Small intestine (tissue), 7 donors: Measurements from ENCODE around the gene IL1RAPL2. TPM values are rescaled to one million over a fixed set of nuclear protein-coding genes. Genes with fewer than 3 reads are reported as not detected.

Experiments used
- DNase-seq, 2 donors: peaks; one replicate each; pipeline versions ENCODE4 v3.0.0 to v3.0.0-alpha.2; 2013
- FAIRE-seq: peaks from 2 replicates; lab custom pipeline; 2012; peaks lifted over from hg19 to GRCh38; lab: Jason Lieb, UNC
- H3K27ac ChIP-seq, 3 donors: one replicate each; pipeline ENCODE4 v1.5.1; 2013; ENCODE audit warnings: low read length in 2 of 3, mild to moderate bottlenecking in 2 of 3, control low read depth in 1 of 3, inconsistent platforms in 1 of 3, low read depth in 1 of 3, moderate library complexity in 1 of 3
- H3K27me3 ChIP-seq, 3 donors: one replicate each; pipeline ENCODE4 v1.6.1; 2013; ENCODE audit warnings: low read length in 3 of 3, inconsistent platforms in 1 of 3; ENCODE audit not compliant: control insufficient read depth in 3 of 3, insufficient read depth in 3 of 3
- H3K36me3 ChIP-seq, 3 donors: one replicate each; pipeline ENCODE4 v1.6.1; 2013; ENCODE audit warnings: low read length in 3 of 3, inconsistent platforms in 1 of 3, low read depth in 1 of 3, mild to moderate bottlenecking in 1 of 3, moderate library complexity in 1 of 3; ENCODE audit not compliant: control insufficient read depth in 3 of 3, insufficient read depth in 2 of 3
- H3K4me1 ChIP-seq, 3 donors: one replicate each; pipeline ENCODE4 v1.6.1; 2013; ENCODE audit warnings: low read length in 2 of 3, inconsistent platforms in 1 of 3, low read depth in 1 of 3, mild to moderate bottlenecking in 1 of 3, moderate library complexity in 1 of 3; ENCODE audit not compliant: control insufficient read depth in 3 of 3, insufficient read depth in 2 of 3
- H3K4me3 ChIP-seq, 3 donors: one replicate each; pipeline ENCODE4 v1.5.1; 2013; ENCODE audit warnings: low read length in 3 of 3, control low read depth in 1 of 3, inconsistent platforms in 1 of 3, low read depth in 1 of 3, mild to moderate bottlenecking in 1 of 3, moderate library complexity in 1 of 3
- H3K9me3 ChIP-seq, 2 donors: one replicate each; pipeline ENCODE4 v1.6.1; 2013; ENCODE audit warnings: low read depth in 1 of 2, low read length in 1 of 2; ENCODE audit not compliant: control insufficient read depth in 2 of 2, insufficient read depth in 1 of 2
- WGBS, 3 donors: extraction: QIAGEN DNeasy Blood & Tissue Kit; methylation state at CpG; one replicate each; pipeline ENCODE4 v1.1.7; 2013; 5-methylcytosine and 5-hydroxymethylcytosine counted together
- polyA plus RNA-seq, 4 donors: library from polyadenylated mRNA; stranded (reverse) in 3 of 4; unstranded in 1 of 4; fragments of 200-250 nt in 3 of 4; fragments of 120-200 nt in 1 of 4; gene quantifications; one replicate each; pipeline versions ENCODE4 v1.2.1 to v1.2.3, GENCODE V29; 2013
- donor health status: healthy with polysubstance abuse.
- donor health status: control.
- donor health status: control.
- donor health status: Bipolar disorder and iron deficiency.
- donor health status: healthy.

IL1RAPL2 gene
- polyA plus RNA-seq, 4 donors, result 0.03 TPM; not detected in 3

- H3K4me1 ChIP-seq, result no peaks in the 10 kb centered on the region
- no peaks in the 10 kb centered on the region for H3K36me3 ChIP-seq
- WGBS, 3 donors, result 65 to 80% (median 74%) methylated on average over 2 of the region's 2 CpGs
- DNase-seq (no peak), FAIRE-seq (no peak)
- H3K9me3 ChIP-seq, result no peaks in the 10 kb centered on the region
- no peak overlapping the region for H3K27ac ChIP-seq
- no peaks in the 10 kb centered on the region for H3K27me3 ChIP-seq
- H3K4me3 ChIP-seq, result no peak overlapping the region
These were observed 751.1 kb downstream of the IL1RAPL2 start for GRCh38 chrX:105317117-105317516.

- H3K4me1 ChIP-seq, result no peaks in the 10 kb centered on the region
- no peak overlapping the region for H3K27ac ChIP-seq
- H3K27me3 ChIP-seq, result no peaks in the 10 kb centered on the region
- H3K4me3 ChIP-seq, result no peak overlapping the region
- WGBS, 3 donors, result 13 to 27% (median 18%) methylated on average over 1 of the region's 1 CpG
- DNase-seq (no peak), FAIRE-seq (no peak)
- H3K36me3 ChIP-seq, result no peaks in the 10 kb centered on the region
- no peaks in the 10 kb centered on the region for H3K9me3 ChIP-seq
These were observed 757.9 kb downstream of the IL1RAPL2 start for GRCh38 chrX:105323928-105324327.

GRCh38 chrX:105328773-105329172 lies 762.8 kb downstream of the IL1RAPL2 start:
- H3K4me1 ChIP-seq, result no peaks in the 10 kb centered on the region
- no peak for DNase-seq
- no peak for FAIRE-seq
- no peaks in the 10 kb centered on the region for H3K27me3 ChIP-seq
- H3K4me3 ChIP-seq, result no peak overlapping the region
- no peaks in the 10 kb centered on the region for H3K9me3 ChIP-seq
- H3K36me3 ChIP-seq, result no peaks in the 10 kb centered on the region
- H3K27ac ChIP-seq, result no peak overlapping the region

GRCh38 chrX:105331244-105331643 lies 765.2 kb downstream of the IL1RAPL2 start:
- Histone ChIP-seq H3K36me3 (no peaks in the 10 kb centered on the region), H3K9me3 (no peaks in the 10 kb centered on the region), H3K4me3 (no peak overlapping the region), H3K4me1 (no peaks in the 10 kb centered on the region), H3K27me3 (no peaks in the 10 kb centered on the region), H3K27ac (no peak overlapping the region)
- DNase-seq, result no peak
- WGBS, 3 donors, result 63 to 70% (median 68%) methylated on average over 1 of the region's 1 CpG
- no peak for FAIRE-seq

GRCh38 chrX:105347373-105347772 lies 781.4 kb downstream of the IL1RAPL2 start:
- no peak for FAIRE-seq
- DNase-seq, result no peak
- no peak overlapping the region for H3K4me3 ChIP-seq
- H3K4me1 ChIP-seq, result no peaks in the 10 kb centered on the region
- H3K36me3 ChIP-seq, result no peaks in the 10 kb centered on the region
- no peaks in the 10 kb centered on the region for H3K27me3 ChIP-seq
- no peaks in the 10 kb centered on the region for H3K9me3 ChIP-seq
- no peak overlapping the region for H3K27ac ChIP-seq
- 74 to 96% (median 77%) methylated on average over 3 of the region's 3 CpGs for WGBS, 3 donors

GRCh38 chrX:105349476-105349875 lies 783.5 kb downstream of the IL1RAPL2 start:
- FAIRE-seq (no peak), DNase-seq (no peak)
- H3K36me3 ChIP-seq, result no peaks in the 10 kb centered on the region
- H3K27ac ChIP-seq, result no peak overlapping the region
- no peaks in the 10 kb centered on the region for H3K9me3 ChIP-seq
- H3K4me3 ChIP-seq, result no peak overlapping the region
- H3K27me3 ChIP-seq, result no peaks in the 10 kb centered on the region
- no peaks in the 10 kb centered on the region for H3K4me1 ChIP-seq

GRCh38 chrX:105375816-105376215 lies 809.8 kb downstream of the IL1RAPL2 start:
- WGBS, 3 donors, result 37 to 47% (median 41%) methylated on average over 2 of the region's 2 CpGs
- no peak for FAIRE-seq

GRCh38 chrX:105424729-105425128 lies 858.7 kb downstream of the IL1RAPL2 start:
- Histone ChIP-seq H3K36me3 (no peaks in the 10 kb centered on the region), H3K9me3 (no peaks in the 10 kb centered on the region), H3K4me1 (no peaks in the 10 kb centered on the region), H3K27me3 (no peaks in the 10 kb centered on the region), H3K4me3 (no peak overlapping the region), H3K27ac (no peak overlapping the region)
- 63 to 85% (median 81%) methylated on average over 1 of the region's 1 CpG for WGBS, 3 donors
- no peak for DNase-seq
- no peak for FAIRE-seq

More at GRCh38 chrX:105375816-105376215, 809.8 kb downstream of the IL1RAPL2 start:
- Histone ChIP-seq H3K4me3 (no peak overlapping the region), H3K9me3 (no peaks in the 10 kb centered on the region), H3K4me1 (no peaks in the 10 kb centered on the region), H3K27ac (no peak overlapping the region), H3K36me3 (no peaks in the 10 kb centered on the region), H3K27me3 (no peaks in the 10 kb centered on the region)
- no peak for DNase-seq

- no peak overlapping the region for H3K27ac ChIP-seq
These were observed 885.4 kb downstream of the IL1RAPL2 start for GRCh38 chrX:105451401-105451800.

More at GRCh38 chrX:105451401-105451800, 885.4 kb downstream of the IL1RAPL2 start:
- no peak for FAIRE-seq
- Histone ChIP-seq H3K9me3 (no peaks in the 10 kb centered on the region), H3K36me3 (no peaks in the 10 kb centered on the region), H3K4me1 (no peaks in the 10 kb centered on the region), H3K4me3 (no peak overlapping the region), H3K27me3 (no peaks in the 10 kb centered on the region)
- no peak for DNase-seq
